HG03280 (cell line): ENCODE results near the gene NTM.
"Not testable (repeated sequence)": the region's sequence is repeated elsewhere in the genome, so short reads cannot be mapped to it uniquely, and the experiment has no call there.

Experiments
- ATAC-seq: cut with Tn5 transposase; IDR thresholded peaks from one replicate; pipeline ENCODE4 v1.9.1; 2021; ENCODE audit warnings: mild to moderate bottlenecking, moderate library complexity; ENCODE audit not compliant: unreplicated experiment

Gene NTM

DNA sequence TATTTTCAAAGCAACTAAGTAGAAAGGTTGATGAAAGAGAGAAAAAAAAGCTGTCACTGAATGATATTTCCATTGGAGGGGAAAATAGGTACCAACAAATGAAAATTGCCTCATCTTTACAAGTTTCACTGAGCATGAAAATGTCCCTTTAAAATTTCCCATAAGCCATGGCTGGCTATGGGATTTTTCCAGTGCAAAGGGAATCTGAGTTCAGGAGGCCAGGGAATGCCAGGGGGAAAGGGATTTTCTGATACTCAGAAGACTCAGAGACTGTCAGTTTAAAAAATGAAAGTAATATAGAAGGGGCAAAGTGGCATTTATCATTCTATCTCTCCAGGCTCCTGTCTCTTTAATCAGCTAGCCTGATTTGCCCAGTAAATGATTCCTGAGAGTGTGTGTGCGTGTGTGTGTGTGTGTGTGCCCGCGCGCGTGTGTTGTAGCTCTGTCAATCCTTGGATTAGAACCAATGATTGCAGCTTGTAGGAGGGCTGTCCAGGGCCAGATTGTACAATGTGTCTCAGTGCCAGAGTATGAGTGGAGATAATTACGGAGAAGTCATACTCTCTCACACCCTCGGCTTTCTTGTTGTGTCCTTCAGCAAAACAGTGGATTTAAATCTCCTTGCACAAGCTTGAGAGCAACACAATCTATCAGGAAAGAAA, at the start of gene NTM:
TSS of gene NTM (plus strand) at position 526 of the 662 bp plus-strand sequence.
- ATAC-seq, result no peak

DNA sequence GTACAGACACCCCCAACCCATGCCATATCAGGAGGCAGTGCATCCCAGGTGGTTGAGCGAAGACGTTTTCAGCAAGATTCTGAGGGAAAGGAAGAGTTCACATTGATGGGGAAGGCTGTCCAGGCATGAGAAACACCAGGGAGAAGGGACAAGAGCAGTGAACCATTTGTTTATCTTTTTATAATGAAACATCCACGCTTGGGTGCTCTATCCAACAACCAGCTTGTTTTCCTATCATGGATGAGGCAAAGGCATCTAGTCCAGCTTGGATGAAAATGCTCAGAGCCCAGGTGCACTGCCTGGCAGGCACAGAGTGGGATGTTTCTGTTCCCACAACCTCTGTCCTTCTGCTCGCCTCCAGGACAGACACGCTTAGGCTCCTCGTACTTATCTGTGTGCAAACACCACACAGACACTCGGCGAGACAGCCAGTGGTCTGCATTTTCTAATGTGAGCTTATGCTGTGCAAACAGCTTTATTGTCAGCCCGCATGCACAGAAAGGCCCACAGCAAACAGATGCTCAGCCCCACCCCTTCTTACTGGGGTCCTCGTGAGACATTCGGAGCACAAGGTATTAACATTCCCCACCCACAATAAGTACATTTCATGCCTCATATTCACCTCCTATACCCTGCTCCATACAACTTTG, 45.4 kb upstream of the NTM start:
- ATAC-seq, result no peak

DNA sequence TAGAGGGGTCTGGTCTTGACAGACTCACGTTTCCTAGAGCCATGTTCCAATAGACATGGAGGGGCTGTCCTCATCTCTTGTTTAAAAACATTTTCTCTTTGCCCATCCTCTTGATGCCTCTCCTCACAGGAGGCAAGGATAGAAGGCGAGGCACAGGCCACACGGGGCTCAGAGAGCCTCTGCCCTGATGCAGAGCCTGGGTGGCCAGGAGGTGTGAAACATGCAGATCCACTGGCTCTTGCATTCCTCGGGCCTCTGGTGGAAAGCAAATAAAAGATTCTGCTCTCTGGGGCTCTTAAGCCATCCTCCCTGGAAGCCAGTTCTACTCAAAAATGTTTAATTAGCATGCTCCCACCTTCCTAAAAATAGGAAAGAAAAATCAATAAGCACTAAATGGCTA, 43.6 kb upstream of the NTM start:
- ATAC-seq, result no peak

DNA sequence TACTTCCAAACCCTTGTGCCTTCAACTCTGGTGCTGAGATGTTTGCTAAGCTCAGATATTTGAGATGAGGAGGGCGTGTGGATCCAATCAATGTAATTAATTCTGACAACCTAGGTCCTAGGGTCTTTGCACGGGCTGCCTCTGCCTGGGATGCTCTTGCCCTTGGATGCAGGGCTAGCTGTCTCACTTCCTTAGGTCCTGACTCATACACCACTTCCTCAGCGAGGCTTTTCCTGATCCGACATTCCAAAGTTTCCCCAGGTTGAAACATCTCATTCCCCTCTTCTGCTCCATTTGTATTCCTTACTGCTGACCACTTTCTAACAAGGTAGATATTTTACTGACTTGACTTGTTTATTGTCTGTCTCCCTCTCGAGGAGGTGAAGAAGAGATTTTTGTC, 43.0 kb upstream of the NTM start:
- no peak for ATAC-seq

DNA sequence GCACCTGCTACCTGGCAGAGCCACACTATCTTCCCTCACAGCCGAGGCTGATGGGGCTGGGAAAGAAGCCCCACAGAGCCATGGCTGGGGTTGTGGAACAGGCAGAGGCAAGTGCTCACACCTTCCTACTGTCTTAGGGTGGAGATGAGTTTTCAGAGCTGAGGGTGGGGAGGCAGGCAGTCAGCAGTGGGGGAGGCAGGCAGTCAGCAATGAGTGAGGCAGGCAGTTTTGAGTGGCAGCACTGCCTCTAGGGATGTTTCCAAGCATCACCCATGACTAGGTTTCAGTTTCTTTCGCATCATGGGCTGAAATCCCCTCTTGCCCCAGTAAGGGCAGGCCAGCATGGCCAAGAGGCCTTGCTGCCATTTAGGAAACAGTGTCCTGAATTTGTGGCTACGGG, 41.6 kb upstream of the NTM start:
- ATAC-seq, result no peak

DNA sequence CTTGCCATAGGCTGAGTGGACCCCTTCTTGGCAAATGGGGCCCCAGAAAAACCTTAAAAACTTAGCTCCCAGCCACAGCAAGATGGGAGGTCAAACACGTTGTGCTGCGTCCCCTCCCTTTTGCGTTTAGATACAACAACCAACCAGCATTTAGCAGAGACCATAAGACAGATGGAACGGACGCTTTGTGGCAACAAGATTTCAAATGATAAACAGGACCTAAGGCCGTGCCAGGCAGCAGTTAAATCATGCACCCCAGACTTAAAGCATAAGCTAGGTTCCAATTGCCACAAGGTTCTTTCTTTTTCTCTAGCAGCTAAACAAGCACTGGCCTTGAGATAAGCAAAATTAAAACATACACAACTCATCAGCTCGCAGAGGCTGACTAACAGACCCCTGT, 39.4 kb upstream of the NTM start:
- no peak for ATAC-seq

DNA sequence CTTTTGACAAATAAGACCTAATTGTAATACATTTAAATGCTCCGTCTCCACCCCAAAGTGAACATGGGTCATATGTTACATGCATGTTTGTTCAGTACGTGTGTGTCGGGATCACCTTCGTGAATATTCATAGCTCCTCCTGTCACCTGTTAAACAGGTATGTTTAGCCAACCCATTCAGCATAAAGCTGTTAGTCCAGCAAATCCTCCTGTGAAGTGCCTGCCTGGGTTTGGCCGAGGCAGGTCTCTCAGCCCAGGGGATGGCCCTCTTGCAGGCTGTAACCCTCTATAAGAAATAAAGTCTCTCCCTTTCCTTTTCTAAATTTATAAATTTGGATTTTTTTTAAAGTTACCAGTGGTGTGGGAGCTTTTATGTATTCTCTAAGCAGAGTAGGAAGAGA, 38.9 kb upstream of the NTM start:
- no peak for ATAC-seq

DNA sequence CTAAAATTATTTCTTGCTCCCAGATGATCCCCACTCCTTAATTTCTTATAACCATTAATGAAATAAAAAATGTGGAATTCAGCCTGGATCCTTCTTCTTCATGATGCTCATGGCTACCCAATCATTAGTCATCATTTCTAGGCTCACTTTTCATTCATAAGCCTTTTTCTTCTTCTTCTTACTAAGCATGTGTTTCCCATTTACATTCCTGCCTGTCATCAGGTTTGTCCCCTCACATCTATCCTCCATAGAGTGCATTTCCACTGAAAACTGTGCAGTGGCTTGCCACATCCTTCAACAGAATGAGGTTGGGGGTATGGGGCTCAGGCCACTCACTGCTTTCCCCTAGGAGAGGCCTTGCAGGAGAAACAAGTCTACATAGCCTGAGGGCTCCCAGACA, 35.8 kb upstream of the NTM start:
- no peak for ATAC-seq

DNA sequence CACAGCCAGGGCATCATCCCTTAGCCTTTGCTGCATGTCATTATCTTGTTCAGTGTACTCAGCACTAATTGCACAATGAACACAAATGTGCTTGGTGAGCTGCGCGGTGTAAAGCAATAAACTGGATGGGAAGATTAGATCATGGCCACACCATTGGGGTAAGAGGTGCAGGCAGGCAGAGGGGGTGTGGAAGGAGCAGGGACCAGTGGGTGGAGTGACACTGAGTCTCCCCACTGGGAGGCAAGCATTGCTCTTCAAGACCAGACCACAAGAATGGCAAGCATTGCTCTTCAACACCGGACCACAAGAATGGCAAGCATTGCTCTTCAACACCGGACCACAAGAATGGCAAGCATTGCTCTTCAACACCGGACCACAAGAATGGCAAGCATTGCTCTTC, 28.5 kb upstream of the NTM start:
- not testable (repeated sequence) for ATAC-seq

DNA sequence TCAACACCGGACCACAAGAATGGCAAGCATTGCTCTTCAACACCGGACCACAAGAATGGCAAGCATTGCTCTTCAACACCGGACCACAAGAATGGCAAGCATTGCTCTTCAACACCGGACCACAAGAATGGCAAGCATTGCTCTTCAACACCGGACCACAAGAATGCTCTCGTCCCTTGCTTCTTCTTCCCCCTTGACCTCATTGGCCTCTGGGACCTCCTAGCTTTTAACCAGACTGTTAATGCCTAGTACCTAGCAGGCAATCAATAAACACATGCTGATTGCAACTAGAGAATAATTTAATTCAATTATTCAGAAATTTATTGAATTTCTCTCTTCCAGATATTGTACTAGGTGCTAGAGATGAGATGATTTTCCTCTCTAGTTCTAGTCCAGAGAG, 28.0 kb upstream of the NTM start:
- not testable (repeated sequence) for ATAC-seq

DNA sequence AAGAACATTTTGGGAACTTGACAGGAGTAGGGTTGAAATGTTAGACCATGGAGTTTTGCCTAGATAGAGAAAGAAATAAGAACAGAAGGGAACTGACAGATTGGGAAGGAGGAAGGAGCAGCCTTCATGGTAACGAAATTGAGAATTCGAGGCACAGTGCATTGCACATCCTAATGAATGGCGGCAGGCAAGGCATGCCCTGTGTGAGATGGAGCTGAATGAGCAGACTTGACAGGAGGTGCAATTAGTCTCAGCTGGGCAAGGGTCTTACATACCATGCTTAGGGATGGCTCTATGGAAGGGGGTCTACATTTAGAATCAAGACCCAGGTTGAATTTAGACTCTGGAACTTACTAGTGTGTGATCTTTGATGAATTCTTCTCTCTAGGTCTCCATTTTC, 25.0 kb upstream of the NTM start:
- no peak for ATAC-seq

DNA sequence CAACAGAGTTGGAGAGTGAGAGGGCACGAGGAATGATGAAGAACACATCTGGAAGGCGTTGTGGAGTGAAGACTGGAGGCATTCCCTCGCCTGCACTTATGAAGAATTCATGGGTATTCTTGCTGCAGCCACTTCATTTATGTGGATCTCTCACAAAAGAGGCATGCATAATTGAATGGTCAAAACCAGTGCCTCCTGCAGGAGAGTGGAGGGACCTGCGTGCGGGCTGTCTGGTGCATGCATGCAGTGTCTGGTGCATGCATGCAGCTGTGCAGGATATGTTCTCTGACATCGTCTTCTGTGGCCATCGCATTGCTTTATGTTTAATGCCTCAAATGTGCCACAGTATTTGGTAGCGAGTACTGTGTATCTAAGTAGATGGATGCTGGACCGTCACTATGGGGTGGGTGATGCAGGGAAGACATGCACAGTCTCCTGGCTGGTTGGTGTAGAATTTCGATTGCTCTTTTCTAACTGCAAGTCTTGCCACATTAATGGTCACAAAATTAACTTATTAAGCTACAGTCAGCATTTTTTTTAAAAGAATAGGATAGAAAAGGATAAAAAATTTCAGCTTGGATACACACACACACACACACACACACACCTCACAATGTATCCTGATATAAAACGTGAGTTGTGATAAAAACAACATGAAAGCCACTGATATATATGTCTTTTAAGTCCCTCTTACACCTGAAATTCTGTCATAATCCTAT, 20.9 kb upstream of the NTM start:
- no peak for ATAC-seq

DNA sequence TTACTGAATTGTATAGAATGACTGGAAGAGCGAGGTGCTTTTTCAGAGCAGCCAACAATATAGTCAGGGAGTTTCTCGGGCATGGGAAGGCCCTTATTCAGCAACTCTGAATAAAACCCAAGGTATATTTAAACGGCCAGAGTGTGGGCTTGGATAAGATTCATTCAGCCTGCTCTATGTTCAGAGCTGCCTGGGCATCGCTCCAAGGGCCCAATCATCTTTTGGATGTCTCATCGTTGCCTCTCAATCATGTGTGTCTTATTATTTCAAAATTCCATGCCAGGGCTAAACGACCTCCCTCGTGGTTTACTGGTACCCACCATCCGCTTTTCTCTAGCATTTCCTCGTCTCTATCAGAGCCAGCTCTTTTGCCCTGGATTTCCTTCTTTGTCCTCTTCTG, 19.5 kb upstream of the NTM start:
- no peak for ATAC-seq

DNA sequence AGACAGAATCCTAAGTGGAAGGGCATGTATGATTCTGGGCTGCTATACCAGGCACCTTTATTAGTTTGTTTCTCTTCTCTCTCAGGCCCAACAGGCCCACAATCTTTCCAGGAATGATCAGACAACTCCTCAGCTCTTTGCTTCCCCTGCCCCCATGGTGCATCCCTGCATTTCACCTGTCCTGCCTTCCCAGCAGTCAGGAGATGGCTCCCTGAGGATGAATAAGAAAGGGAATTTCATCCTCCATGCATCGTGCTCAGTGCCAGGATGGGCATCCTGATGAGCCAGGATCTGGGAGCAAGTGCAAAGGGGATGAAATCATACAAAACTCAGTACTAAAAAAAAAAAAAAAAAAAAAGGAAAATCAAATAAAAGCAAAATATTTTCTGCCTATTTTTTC, 18.6 kb upstream of the NTM start:
- no peak for ATAC-seq

DNA sequence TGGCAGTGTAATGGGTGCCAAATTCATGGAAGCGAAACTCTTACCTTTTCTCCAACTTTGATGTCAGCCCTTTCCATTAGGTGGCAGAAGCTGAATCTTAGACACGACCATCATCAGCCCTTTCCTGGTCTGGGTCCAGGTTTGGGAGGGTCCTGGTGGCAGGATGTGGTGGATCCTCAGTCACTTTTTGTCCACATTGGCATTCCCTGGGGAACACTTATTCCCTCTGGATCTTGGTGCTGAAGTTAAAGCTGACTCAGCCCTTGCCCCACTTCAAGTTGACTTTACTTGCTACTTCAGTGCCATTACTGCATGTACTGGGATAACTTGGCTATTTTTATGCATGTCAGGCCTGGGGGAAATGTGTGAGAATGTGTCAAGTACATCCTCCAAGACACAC, 16.6 kb upstream of the NTM start:
- ATAC-seq, result no peak

DNA sequence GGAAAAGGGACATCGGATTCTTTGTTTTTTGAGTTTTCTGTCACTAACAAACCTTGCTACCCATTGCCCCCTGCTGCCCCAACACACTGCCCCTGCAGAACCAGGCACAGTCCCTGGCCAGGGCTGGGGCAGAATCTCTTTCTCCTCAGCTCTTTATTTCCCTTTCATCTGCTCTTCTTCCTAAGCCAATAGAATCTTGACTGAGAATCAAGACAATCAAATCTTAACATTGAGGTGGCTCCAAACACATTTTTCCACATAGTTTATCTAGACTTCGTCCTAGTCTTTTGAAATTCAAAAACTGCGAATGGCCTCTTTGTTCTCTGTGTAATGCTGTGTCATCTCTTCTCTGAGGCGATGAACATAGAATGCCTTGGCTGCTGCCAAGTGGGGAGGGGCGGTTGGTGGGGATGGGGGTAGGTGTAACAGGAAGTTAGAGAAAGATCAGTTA, 16.1 kb upstream of the NTM start:
- no peak for ATAC-seq

DNA sequence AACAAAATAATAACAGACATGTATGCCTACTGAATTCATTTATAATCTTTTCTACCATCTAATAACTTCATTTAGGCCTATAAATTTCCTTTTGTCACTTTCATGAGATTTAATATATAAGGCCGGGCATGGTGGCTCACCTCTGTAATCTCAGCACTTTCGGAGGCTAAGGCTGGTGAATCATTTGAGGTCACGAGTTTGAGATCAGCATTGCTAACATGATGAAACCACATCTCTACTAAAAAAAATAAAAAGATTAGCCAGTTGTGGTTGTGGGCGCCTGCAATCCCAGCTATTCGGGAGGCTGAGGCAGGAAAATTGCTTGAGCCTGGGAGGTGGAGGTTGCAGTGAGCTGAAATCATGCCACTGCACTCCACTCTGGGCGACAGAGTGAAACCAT, 14.2 kb upstream of the NTM start:
- ATAC-seq, result no peak

DNA sequence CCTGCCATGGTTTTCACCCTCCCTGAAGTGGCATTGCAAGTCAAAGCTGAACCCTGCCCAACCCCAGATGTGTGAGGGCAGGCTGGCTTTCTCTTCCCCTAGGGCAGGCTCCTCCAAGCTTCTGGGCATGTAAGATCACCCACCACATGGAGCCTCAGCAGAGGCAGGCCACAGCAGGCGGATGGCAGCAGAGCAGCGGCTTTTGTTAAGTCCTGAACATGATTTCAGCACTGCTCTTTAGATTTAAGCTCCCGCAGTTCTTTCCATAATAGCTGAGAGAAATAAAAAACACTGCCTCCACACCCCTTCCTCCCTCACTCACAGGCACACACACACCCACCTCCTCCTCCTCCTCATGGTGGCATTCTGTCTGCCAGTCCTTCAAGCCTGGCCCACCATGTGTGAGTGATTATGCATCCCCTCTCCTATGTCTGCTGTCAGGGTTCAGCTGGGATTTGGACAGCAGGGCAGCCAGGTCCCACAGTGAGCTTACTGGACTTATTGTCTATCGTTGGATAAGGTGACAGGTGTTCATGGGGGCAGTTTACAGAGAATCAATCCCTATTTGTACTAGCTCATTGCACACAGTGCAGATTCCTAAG, 5.0 kb upstream of the NTM start:
- ATAC-seq, result no peak

DNA sequence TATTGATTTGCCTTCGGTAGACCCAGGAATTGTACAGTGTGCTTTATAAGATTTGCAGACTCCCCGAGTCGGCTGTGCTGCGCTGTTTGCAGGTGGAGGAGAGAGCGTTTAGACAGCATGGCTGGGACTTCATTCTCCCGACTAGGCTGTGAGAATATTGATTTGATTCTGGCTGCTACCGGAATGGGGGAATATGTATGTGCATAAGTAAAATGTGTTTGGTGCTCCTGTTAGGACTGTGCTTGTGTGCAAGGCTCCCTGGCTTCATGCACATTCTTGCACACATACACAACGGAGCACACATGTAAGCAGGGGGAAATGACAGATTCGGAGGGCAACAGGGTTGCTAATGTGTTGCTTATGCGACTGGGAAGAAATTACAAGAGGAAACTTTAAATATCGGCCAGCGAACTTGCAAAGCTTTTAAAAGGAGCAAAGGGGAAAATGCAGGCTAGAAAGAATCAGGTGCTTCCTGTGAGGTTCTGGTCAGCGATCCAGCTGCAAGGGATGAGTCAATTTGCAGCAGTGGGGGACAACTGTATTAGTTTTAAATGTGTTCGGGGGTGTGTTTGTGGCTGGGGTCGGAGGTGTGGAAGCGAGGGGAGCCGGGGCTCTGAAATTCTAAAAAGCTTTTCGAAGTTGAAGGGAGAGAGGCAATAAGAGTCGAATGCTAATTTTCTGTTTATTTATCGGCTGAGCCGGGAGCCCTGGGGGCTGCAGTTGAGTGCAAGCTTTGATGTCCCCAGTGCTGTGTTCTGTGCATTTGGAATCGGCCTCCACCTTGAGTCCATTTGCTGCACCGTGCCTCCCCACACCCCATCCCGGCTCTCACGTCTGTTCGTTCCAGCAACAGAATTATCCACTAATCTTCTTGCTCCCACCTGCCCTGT, 731 bp downstream of the NTM start:
- ATAC-seq, result no peak

DNA sequence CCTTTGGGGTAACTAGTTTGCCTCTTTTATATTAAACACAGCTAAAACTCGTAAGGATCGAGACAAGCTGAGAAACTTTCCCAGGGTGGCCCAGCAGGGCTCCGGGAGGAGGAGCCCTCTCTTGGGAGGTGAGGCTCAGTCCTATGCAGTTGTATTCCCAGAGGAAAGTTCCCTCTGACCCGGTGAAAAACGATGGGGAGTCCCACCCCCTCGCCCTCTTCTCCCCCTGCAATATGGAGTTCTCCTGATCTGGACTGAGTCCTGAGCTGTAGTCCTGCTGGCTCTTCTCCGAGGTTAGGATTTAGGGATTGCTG, 1.3 kb downstream of the NTM start:
- ATAC-seq, result no peak
